ENCODE data around the gene LIPC. TPM values are rescaled to one million over a fixed set of nuclear protein-coding genes. Genes with fewer than 3 reads are reported as not detected.

LIPC gene
- total and polyA plus RNA-seq, 10 of the 15 experiments (the other 5 are each of a cell fraction or from before 2014, with no cell fraction given): 0.06 to 0.31 (median 0.16) TPM; not detected in 1

GRCh38 chr15:58454950-58455401 lies 23.2 kb downstream of the LIPC start:
- Histone ChIP-seq H3K36me3 (ENCODE audit: control insufficient read depth in 2 of 2, insufficient read depth in 2 of 2, low read length in 1 of 2) (no peaks in the 10 kb centered on the region), H3K4me2 (ENCODE audit: control insufficient read depth, insufficient read depth) (no peak overlapping the region), H3K27me3 (replicated peaks in 1 of 2; ENCODE audit: control insufficient read depth in 2 of 2, insufficient read depth in 2 of 2, low read length in 1 of 2) (no peaks in the 10 kb centered on the region), H3K4me3 (no peak overlapping the region), H3K9me3 (replicated peaks; ENCODE audit: control insufficient read depth, insufficient read depth, low read length) (no peaks in the 10 kb centered on the region; the same call in 2 of the 3 replicates), H3K79me2 (ENCODE audit: control insufficient read depth, insufficient read depth, low read length) (no peaks in the 10 kb centered on the region), H2AFZ (ENCODE audit: control insufficient read depth, low read depth, low read length) (no peak overlapping the region), H3K4me1 (ENCODE audit: control insufficient read depth, insufficient read depth, low read length) (peaks cover 45% of the 10 kb centered on the region), H3K9ac (ENCODE audit: control insufficient read depth, insufficient read depth, low read length) (no peak overlapping the region), H4K20me1 (ENCODE audit: control insufficient read depth, insufficient read depth) (no peaks in the 10 kb centered on the region), H3K27ac (ENCODE audit: control insufficient read depth, insufficient read depth) (no peak overlapping the region)
- POLR2A ChIA-PET: no interaction called here
- RAD21 ChIA-PET (ENCODE audit: unreplicated experiment): interaction anchor here (0.9 to 1.6 kb wide), 4 partner anchors 9 to 227 kb away, joined by 3 to 4 read pairs (median 4); no protein-coding TSS in a partner anchor
- SMC1A ChIA-PET (ENCODE audit: uncharacterized antibody, unreplicated experiment): interaction anchor here (0.6 to 1.7 kb wide), 7 partner anchors 13 to 118 kb away, joined by 3 to 6 read pairs (median 4); no protein-coding TSS in a partner anchor
- intact Hi-C loops (cut with micrococcal nuclease; ENCODE audit: unreplicated experiment) (loop anchor here (10.0 kb wide), 1 partner anchor 290 kb away; the partner anchor contains the start of gene ADAM10), in situ Hi-C loops (cut with MboI) (no loop called here)
- WGBS (ENCODE audit: insufficient coverage, insufficient replicate concordance, low lambda C conversion rate, missing lambda C conversion rate): 82% methylated on average over 3 of the region's 3 CpGs
- ATAC-seq: no peak
- FAIRE-seq: no peak
- no TSS peak for BruUV-seq (replicated peaks)
- no peak for DNase-seq (ENCODE audit: low read depth, low spot score)
- CTCF ChIA-PET: interaction anchor here (1.4 kb wide), 1 partner anchor 19 kb away, joined by 3 read pairs; no protein-coding TSS in a partner anchor
- no peak for TF ChIP-seq LARP7 (IDR thresholded peaks at IDR 0.05)
- no peak for TF ChIP-seq SP1 (IDR thresholded peaks at IDR 0.05; ENCODE audit: low read depth, low read length)
- TF ChIP-seq IKZF1 (conservative IDR thresholded peaks at IDR 0.05): no peak
- no peak for TF ChIP-seq KAT2A (conservative IDR thresholded peaks at IDR 0.05; ENCODE audit: control insufficient read depth, low read depth, low read length)
- no peak for TF ChIP-seq NBN (IDR thresholded peaks at IDR 0.05)
- no peak for TF ChIP-seq HDAC2 (IDR thresholded peaks at IDR 0.05)
- TF ChIP-seq CHD2 (IDR thresholded peaks at IDR 0.05; ENCODE audit: borderline replicate concordance, low read depth, low read length): no peak
- no peak for TF ChIP-seq SRF (IDR thresholded peaks at IDR 0.05; ENCODE audit: low read depth in 2 of 2, low read length in 2 of 2)
- TF ChIP-seq ZNF622 (IDR thresholded peaks at IDR 0.05): no peak
- no peak for TF ChIP-seq NFYB (IDR thresholded peaks at IDR 0.05; ENCODE audit: insufficient read depth, low read depth, low read length)
- TF ChIP-seq USF2 (IDR thresholded peaks at IDR 0.05; ENCODE audit: borderline replicate concordance, low read depth, low read length): no peak
- TF ChIP-seq NFIC (IDR thresholded peaks at IDR 0.05; ENCODE audit: low read depth, low read length): no peak
- TF ChIP-seq RCOR1 (conservative IDR thresholded peaks at IDR 0.05; ENCODE audit: low read depth, low read length): no peak
- no peak for TF ChIP-seq PML (IDR thresholded peaks at IDR 0.05; ENCODE audit: low read length)
- no peak for TF ChIP-seq SIN3A (IDR thresholded peaks at IDR 0.05; ENCODE audit: low read depth, low read length)
- no peak for TF ChIP-seq EP300 (IDR thresholded peaks at IDR 0.05; ENCODE audit: borderline replicate concordance in 1 of 2, control insufficient read depth in 1 of 2, low read depth in 2 of 2, low read length in 2 of 2)
- no peak for TF ChIP-seq NR2C2 (IDR thresholded peaks at IDR 0.05; ENCODE audit: borderline replicate concordance, control insufficient read depth, insufficient read length, low read depth)
- no peak for TF ChIP-seq FOXM1 (IDR thresholded peaks at IDR 0.05; ENCODE audit: low read depth, low read length)
- no peak for TF ChIP-seq REST (IDR thresholded peaks at IDR 0.05; ENCODE audit: low read depth, low read length)

All from GM12878 (cell line).